GM10266 (cell line): ENCODE measurements around the gene EPX.

Experiments
- DNase-seq: peaks from one replicate; pipeline ENCODE4 v3.0.0; 2012; ENCODE audit errors: extremely low spot score
- CTCF ChIP-seq: IDR thresholded peaks from 2 replicates; pipeline ENCODE4 v1.5.1; 2012; ENCODE audit warnings: mild to moderate bottlenecking, low read depth; ENCODE audit not compliant: control insufficient read depth, insufficient read depth; ENCODE audit errors: missing control alignments

EPX gene

GRCh38 chr17:58184986-58185761 lies 7.4 kb upstream of the EPX start:
- no peak for TF ChIP-seq CTCF

GRCh38 chr17:58186591-58186990 lies 5.9 kb upstream of the EPX start:
- no peak for TF ChIP-seq CTCF
- DNase-seq = no peak

More at GRCh38 chr17:58184986-58185761, 7.4 kb upstream of the EPX start:
- no peak for DNase-seq

- no peak for DNase-seq
- TF ChIP-seq CTCF = no peak
Measured at GRCh38 chr17:58187063-58187462, 5.5 kb upstream of the EPX start.

- no peak for TF ChIP-seq CTCF
- DNase-seq = no peak
Measured at GRCh38 chr17:58187675-58188074, 4.9 kb upstream of the EPX start.

GRCh38 chr17:58189436-58190146 lies 2.9 kb upstream of the EPX start:
- TF ChIP-seq CTCF = no peak
- no peak for DNase-seq

- DNase-seq = no peak
Measured at GRCh38 chr17:58191241-58191896, 1.2 kb upstream of the EPX start.

More at GRCh38 chr17:58191241-58191896, 1.2 kb upstream of the EPX start:
- no peak for TF ChIP-seq CTCF
